Motor neuron (in vitro differentiated cells): ENCODE results near the gene LRRC10B. TPM values are rescaled to one million over a fixed set of nuclear protein-coding genes. Genes with fewer than 3 reads are reported as not detected.
A peak's percentile ranks its signal among the peaks of the same experiment; 100 is the strongest.

Source experiments
- ATAC-seq, 8 experiments: fragments of 200-7000 bp; cut with Tn5 transposase; replicated peaks in 6 of 8; 2 replicates each; pipeline ENCODE4 v1.8.0; 2021; ENCODE audit warnings: mild to moderate bottlenecking in 8 of 8, moderate library complexity in 8 of 8
- H3K27ac ChIP-seq, 2 donors: fragments of 250-450 bp; sonication (Bioruptor Pico); 2 replicates each; pipeline ENCODE4 v1.9.0; 2021; ENCODE audit warnings: antibody characterized with exemption in 2 of 2, mild to moderate bottlenecking in 2 of 2, moderate library complexity in 1 of 2
- H3K4me1 ChIP-seq, 2 donors: fragments of 250-450 bp; sonication (Bioruptor Pico); replicated peaks in 1 of 2; 2 replicates each; pipeline ENCODE4 v1.6.1; 2021; ENCODE audit warnings: antibody characterized with exemption in 2 of 2, mild to moderate bottlenecking in 2 of 2, moderate library complexity in 1 of 2
- H3K4me3 ChIP-seq, 5 donors: fragments of 250-450 bp; sonication (Bioruptor Pico); 2 replicates each; pipeline ENCODE4 v1.9.0; 2021; ENCODE audit warnings: antibody characterized with exemption in 5 of 5, mild to moderate bottlenecking in 5 of 5, moderate library complexity in 4 of 5
- WGBS, 10 experiments: fragments of 450-650 bp; shearing (Covaris generic); methylation state at CpG; one replicate each; pipeline ENCODE4 v1.0.0; 2022; 5-methylcytosine and 5-hydroxymethylcytosine counted together
- in situ Hi-C, 9 experiments: fragments of 400-800 bp; cut with MboI; loops; one replicate each; pipeline ENCODE4 v1.15.0; 2021; ENCODE audit warnings: low sequenced_read_pairs in 9 of 9, low pct_unique_long_range_greater_than_20kb in 2 of 9; ENCODE audit not compliant: unreplicated experiment in 9 of 9
- total RNA-seq, 8 experiments: library from RNA; unstranded; fragments of 300-600 nt; gene quantifications; 2 replicates each; pipeline versions ENCODE4 v1.2.3 to v1.2.4, GENCODE V29; 2022

The LRRC10B gene
- total RNA-seq, 8 experiments from 2014 or later, result 0.10 to 10.4 (median 3.4) TPM; not detected in 1

DNA sequence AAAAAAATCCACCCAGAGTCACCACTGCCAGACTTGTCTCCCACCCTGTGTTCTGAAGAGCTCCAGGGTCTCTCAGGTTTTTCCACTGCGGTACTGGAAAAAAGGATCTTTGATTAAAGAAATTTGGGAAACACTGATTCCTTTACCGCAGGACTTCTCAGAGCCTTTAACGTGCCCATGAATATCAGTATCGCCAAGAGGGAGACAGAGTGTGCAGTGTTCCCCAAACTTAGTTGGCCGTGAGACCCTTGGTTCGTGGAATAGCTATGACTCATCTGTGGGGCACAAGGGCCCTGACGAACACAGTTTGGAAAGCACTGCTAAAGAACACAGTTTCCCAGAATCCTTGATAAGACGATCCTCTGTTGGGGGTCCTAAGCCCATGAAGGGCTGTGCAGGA is 40.6 kb downstream of the LRRC10B start:
- 56 to 100% (median 90%) methylated on average over 1 to 6 of the region's 8 CpGs; no CpG with 5 or more reads in 3 of the 10 experiments for WGBS, 10 experiments
- in situ Hi-C loops, result no loop called here
- Histone ChIP-seq H3K4me1 (peaks cover 20 to 36% of the 10 kb centered on the region in 2 donors), H3K4me3 (no peak overlapping the region), H3K27ac (no peak overlapping the region)
- no peak for ATAC-seq

DNA sequence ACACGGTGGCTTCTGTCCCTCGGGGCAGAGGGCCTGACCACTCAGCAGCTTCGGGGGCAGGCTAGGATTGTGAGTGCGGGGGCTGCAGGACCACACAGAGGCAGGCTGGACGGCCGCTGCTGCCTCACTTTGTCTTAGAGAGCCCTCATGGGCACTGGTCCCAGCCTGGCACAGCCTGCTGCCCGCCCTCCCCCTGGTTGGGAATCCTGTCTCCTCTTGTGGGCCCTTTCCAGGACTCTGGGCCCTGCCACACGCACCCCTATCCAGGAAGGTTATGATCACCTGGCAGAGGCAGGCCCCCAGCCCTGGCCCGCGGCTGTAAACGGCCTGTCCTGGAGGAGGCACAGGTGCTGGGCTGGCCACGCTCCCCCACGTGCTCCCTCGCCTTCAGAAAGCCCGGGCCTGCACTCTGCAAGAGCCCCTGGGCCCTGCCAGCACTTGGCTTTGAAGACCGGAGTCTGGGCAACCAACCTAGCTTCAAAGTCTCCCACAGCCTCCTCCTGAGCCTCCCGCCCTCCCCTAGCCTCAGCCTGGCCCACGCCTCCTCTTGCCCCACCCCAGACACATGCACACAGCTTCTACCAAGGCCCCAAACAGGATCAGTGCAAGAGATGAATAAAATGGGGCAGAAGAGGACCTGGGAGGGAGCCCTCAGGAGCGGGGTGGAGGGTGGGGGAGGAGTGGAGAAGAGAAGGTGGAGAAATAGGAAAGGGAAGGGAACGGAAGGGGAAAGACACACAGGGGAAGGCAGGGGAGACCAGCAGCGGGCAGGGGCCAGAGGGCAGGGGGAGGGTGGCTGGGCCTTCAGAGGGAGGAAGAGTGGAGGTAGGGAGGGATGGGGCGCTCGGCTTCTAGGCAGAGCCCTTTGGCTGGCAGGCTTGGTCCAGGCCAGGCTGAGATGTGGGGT is 41.4 kb downstream of the LRRC10B start:
- in situ Hi-C loops, result no loop called here
- peak in 3 of 8 experiments; percentile 5 to 41 (median 35) for ATAC-seq
- Histone ChIP-seq H3K4me1 (peaks cover 28 to 43% of the 10 kb centered on the region in 2 donors), H3K4me3 (no peak overlapping the region), H3K27ac (no peak overlapping the region)
- 25 to 67% methylated on average over 1 to 4 of the region's 23 CpGs; no CpG with 5 or more reads in 8 of the 10 experiments for WGBS, 10 experiments

DNA sequence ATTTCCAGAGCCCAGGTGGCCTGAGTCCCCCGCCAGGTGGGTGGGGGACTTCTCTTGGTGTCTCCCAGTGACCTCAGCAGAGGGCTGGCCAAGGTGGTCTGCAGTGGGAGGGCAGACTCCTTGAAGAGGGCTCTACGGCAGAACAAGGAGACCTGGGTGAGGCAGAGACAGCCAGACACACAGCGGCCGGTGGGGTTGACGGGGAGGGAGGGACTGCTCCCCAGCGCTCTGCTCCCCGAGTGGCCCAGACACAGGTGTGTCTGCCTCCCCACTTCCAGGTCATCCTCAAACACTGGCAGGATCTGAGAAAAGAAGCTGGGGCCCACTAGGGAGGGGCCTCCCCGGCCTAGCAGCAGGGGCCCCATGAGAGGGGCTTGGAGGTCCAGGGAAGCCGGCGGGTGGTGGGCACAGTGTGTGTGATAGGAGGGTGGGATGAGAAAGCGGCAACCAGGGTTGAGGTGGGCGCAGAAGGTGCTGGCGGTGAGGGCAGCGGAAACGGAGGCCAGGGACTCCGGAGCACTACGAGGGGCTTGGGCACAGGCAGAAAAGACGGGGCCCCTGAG is 42.2 kb downstream of the LRRC10B start:
- peaks cover 31 to 46% of the 10 kb centered on the region in 2 donors for H3K4me1 ChIP-seq
- H3K27ac ChIP-seq, result no peak overlapping the region
- 33 to 100% methylated on average over 1 to 3 of the region's 18 CpGs; no CpG with 5 or more reads in 8 of the 10 experiments for WGBS, 10 experiments
- in situ Hi-C loops, result no loop called here
- ATAC-seq, result no peak
- H3K4me3 ChIP-seq, result no peak overlapping the region

DNA sequence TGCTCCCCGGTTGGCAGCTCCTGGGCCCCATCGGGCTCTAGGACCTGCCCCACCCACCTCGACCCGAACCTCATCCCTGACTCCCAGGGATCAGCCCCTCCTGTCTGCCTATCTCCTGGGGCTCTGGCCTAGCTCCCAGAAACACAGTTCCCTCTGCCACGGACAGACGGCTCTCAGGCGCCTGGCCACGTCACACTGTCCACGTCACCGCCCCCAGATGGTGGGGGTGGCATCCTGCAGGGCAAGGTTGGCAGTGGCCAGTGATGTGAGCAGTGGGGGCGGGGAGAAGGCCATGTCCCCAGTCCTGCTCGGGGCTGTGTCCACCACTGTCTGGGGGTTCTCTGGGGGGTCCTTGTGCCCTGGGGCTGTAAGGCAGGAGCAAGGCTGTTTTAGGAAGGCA is 43.1 kb downstream of the LRRC10B start:
- Histone ChIP-seq H3K4me1 (peaks cover 33 to 52% of the 10 kb centered on the region in 2 donors), H3K27ac (no peak overlapping the region), H3K4me3 (no peak overlapping the region)
- WGBS, 10 experiments, result 40 to 67% methylated on average over 2 to 3 of the region's 12 CpGs; no CpG with 5 or more reads in 8 of the 10 experiments
- in situ Hi-C loops, result no loop called here
- ATAC-seq, result peak in 1 of 8 experiments; percentile 6

DNA sequence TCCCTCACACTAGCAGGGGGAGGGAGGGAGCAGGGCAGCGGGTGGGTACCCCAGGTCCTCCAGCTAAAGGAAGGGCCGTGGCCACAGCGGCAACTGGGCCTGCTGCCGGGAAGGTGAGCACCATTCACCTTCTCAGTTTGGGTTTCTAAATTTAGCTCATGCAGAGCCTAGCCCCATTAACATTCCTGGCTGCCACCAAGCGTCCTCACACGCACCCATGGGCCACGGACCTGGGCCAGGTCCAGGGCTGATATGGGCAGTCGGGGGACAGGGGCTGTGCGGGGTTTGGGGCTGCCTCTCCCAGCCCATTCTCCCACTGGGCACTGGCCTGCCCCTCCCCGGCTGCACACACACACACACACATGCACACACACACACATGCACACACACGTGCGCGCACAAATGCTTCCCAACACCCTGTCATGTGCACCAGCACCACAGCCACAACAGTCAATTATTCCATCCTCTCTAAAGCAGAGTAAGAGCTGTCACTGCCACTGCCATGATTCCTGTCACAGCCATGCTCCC is 43.6 kb downstream of the LRRC10B start:
- WGBS, 10 experiments, result 40 to 93% (median 76%) methylated on average over 1 to 4 of the region's 13 CpGs; no CpG with 5 or more reads in 6 of the 10 experiments
- in situ Hi-C loops, result no loop called here
- no peak for ATAC-seq
- Histone ChIP-seq H3K4me1 (peaks cover 33 to 52% of the 10 kb centered on the region in 2 donors), H3K4me3 (no peak overlapping the region), H3K27ac (no peak overlapping the region)

DNA sequence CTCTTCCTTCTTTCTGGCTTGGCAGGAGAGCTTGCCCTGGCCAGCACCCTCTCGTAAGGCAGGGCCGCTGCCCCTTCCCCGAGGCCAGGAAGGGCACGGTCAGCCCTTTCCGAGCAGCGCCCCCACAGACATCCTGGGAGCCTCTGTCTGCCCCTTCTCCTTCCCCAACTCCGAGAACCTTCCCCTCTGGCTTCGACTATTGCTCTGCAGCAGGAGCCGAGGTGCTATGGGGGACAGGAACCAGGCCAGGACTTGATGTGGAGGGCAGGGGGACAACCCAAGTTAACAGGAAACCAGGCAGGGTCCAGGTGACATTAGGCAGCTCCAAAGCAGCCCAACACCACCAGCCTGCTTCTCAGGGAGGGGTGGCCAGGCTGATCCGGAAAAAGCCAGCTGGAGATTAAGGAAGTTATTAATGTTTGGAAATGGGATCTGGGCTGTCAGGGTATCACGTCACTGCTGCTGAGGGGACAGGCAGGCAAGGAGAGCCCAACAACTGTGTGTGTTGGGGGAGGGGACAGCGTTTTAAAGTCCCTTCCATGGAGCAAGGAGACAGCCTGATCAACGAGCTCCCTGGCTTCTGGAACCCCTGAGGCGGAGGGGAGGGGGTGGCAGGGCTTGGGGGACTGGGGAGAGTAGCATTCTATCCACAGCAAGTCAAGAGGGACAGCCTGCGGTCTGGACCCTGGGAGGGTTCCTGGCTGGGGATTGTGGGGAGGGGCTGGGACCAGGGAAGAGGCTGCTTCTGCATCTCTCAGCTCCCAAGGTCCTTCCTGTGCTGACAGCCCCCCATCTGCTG is 45.0 kb downstream of the LRRC10B start:
- Histone ChIP-seq H3K4me3 (no peak overlapping the region), H3K4me1 (peaks cover 33 to 42% of the 10 kb centered on the region in 2 donors), H3K27ac (peak overlapping the region; percentile 61 to 78)
- 5 to 63% (median 45%) methylated on average over 2 to 3 of the region's 15 CpGs; no CpG with 5 or more reads in 5 of the 10 experiments for WGBS, 10 experiments
- in situ Hi-C loops, result no loop called here
- ATAC-seq, result peak; percentile 4 to 64 (median 51)

DNA sequence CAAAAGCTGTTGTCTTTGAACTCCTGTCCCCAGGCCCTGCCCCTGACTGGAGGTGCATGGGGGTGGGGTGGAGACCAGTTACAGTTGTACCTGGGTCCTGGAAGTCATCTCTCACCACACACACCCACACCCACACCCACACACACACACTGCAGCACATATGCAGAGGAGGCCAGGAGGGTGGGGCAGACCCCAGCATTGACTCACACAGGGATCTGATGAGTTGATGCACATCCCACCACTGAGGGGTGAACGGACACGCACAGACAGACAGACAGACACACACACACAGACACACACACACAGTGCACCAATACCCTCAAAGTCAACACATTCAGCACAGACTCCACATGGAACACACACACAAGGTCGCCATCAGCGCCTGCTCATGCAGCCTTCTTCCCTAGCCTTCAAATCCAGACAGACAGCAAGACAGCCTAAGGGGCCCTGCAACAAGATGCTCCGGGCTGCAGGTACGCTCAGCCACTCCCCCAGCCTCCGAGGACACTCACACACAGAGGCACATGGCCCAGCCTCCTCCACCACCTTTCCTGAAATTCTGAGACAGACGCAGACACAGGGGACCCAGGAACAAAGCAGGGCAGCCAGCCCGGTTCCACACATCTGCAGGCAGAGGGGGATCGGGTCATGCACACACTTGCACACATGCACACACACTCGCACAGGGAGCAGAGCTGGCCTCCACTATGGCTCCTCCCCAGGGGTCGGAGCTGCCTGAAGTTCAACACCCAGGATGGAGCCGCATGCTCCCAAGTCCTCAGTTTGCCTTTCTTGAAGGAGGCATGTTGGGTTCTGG is 45.8 kb downstream of the LRRC10B start:
- peak overlapping the region in 2 of 5 donors; percentile 21 to 22 for H3K4me3 ChIP-seq
- ATAC-seq, result peak; percentile 1 to 82 (median 16)
- 0 to 76% (median 35%) methylated on average over 1 to 2 of the region's 13 CpGs; no CpG with 5 or more reads in 5 of the 10 experiments for WGBS, 10 experiments
- in situ Hi-C loops, result no loop called here
- H3K4me1 ChIP-seq, result peaks cover 33 to 40% of the 10 kb centered on the region in 2 donors
- H3K27ac ChIP-seq, result peak overlapping the region; percentile 61 to 78

DNA sequence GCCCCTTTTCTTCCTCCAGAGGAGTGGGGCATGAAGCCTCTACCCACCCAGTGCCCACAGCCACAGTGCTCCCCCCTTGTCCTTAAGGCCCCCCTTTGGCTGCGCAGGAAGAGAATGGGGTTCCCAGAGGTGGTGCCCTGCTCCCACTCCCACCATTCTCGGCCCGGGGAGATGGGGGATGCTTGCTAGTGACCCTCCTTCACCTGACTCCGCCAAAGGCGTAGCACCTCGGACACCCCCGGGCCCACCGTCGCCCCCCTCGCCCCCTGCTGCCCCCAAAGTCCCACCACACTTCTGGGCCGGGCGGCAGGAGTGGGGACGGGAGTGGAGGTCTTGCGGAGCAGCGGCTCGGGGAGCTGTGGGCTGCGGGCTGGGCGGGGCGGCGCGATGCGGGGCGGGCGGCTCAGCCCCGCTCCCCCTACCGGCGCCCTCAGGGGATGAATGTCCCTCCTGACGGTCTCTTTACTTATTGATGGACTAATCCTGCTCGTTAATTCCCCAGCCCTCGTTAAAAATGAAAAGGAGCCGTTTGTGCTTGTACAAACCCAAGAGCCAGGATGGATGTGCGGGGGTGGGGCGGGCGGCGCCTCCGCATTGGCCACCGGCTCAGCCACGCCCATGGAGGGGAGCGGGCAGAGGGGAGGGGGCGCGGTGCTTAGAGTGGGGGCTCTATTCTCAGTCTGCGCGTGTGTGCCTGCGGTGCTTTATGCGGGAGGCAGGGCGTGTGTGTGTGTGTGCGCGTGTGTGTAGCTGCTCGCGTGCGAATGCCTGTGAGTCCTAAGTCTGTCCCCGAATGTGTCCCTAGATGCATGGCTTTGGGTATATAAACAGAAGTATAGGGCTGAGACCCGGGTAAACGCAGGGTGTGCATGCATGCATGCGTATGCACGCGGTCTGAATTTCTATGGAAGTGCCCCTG is 46.8 kb downstream of the LRRC10B start:
- H3K27ac ChIP-seq, result peak overlapping the region; percentile 61 to 78
- in situ Hi-C loops, result no loop called here
- H3K4me3 ChIP-seq, result peak overlapping the region; percentile 18 to 35 (median 22)
- 0% methylated on average over 2 to 9 of the region's 57 CpGs; no CpG with 5 or more reads in 8 of the 10 experiments for WGBS, 10 experiments
- peaks cover 33 to 36% of the 10 kb centered on the region in 2 donors for H3K4me1 ChIP-seq
- ATAC-seq, result peak; percentile 16 to 81 (median 74)

DNA sequence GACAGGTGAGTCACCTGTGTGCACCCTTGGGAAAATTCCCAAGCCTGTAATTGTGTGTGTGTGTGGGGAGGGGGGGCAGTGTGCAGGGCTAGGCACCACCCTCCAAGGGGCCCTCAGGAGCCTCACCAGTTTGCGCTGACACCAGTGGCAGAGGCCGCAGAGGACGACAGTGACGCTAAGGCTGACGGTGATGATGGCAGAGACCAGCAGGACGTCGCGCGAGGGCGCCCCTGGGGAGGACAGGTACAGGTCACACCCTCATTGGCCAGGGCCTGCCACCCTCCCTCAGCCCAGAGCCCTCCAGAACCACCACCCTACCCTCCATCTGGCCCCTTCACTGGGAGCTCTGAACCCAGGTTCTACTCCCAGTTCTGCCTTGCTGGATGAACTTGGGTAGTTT is 47.4 kb downstream of the LRRC10B start:
- 70 to 74% (median 74%) methylated on average over 7 to 10 of the region's 10 CpGs; no CpG with 5 or more reads in 7 of the 10 experiments for WGBS, 10 experiments
- no peak overlapping the region for H3K27ac ChIP-seq
- in situ Hi-C loops, result no loop called here
- H3K4me3 ChIP-seq, result peak overlapping the region in 1 of 5 donors; percentile 35
- ATAC-seq, result no peak
- H3K4me1 ChIP-seq, result peaks cover 33 to 36% of the 10 kb centered on the region in 2 donors

DNA sequence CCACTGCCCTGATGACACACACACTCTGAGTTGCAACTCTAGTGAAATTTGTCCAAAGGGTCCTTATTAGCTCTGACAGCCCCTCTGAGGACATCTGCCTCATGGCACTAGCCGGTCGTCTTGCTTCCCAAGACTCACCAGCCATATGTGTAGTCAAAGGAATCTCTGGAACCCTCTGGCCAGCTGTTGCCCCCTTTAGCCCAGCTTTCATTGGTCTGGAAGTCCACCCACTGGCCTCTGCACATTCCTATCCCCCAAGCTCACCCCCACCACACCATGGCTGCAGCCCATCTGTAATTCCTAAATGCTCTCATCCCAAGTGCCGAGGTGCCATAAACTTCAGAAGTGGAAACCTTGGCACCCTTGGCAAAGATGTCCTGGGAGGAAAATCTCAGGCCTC is 48.1 kb downstream of the LRRC10B start:
- in situ Hi-C loops, result no loop called here
- no peak overlapping the region for H3K4me3 ChIP-seq
- no peak for ATAC-seq

More for the DNA sequence above, 48.1 kb downstream of the LRRC10B start:
- peaks cover 33 to 36% of the 10 kb centered on the region in 2 donors for H3K4me1 ChIP-seq
- H3K27ac ChIP-seq, result no peak overlapping the region
- 0 to 80% (median 66%) methylated on average over 1 to 2 of the region's 3 CpGs; no CpG with 5 or more reads in 4 of the 10 experiments for WGBS, 10 experiments
